ENCODE data around the gene CAVIN2.

CAVIN2 gene

DNA sequence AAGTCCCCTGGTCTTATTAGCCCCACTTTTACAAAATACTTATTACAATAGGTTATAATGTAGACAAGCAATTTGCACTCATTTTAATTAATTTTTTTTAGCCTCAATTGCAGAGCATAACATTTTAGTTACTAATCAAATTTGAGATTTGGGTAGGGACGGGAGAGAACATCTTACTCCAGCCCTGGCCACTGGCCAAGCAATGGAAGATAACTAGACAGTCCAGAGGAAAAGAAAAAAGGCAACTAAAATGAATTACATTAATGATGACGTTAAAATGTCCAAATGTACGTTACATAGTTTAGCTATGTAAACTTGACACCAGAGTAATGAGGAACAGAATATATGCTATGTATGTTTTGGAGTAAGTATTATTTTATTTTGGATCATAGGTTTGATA is 11.0 kb upstream of the CAVIN2 start:
- no peak overlapping the region for H3K4me3 ChIP-seq (ENCODE audit: low read length)
- TF ChIP-seq, protein P1, sequence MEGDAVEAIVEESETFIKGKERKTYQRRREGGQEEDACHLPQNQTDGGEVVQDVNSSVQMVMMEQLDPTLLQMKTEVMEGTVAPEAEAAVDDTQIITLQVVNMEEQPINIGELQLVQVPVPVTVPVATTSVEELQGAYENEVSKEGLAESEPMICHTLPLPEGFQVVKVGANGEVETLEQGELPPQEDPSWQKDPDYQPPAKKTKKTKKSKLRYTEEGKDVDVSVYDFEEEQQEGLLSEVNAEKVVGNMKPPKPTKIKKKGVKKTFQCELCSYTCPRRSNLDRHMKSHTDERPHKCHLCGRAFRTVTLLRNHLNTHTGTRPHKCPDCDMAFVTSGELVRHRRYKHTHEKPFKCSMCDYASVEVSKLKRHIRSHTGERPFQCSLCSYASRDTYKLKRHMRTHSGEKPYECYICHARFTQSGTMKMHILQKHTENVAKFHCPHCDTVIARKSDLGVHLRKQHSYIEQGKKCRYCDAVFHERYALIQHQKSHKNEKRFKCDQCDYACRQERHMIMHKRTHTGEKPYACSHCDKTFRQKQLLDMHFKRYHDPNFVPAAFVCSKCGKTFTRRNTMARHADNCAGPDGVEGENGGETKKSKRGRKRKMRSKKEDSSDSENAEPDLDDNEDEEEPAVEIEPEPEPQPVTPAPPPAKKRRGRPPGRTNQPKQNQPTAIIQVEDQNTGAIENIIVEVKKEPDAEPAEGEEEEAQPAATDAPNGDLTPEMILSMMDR (conservative IDR thresholded peaks at IDR 0.05; ENCODE audit: low read depth, low read length), result no peak
- no peak for DNase-seq (ENCODE audit: low read depth)

DNA sequence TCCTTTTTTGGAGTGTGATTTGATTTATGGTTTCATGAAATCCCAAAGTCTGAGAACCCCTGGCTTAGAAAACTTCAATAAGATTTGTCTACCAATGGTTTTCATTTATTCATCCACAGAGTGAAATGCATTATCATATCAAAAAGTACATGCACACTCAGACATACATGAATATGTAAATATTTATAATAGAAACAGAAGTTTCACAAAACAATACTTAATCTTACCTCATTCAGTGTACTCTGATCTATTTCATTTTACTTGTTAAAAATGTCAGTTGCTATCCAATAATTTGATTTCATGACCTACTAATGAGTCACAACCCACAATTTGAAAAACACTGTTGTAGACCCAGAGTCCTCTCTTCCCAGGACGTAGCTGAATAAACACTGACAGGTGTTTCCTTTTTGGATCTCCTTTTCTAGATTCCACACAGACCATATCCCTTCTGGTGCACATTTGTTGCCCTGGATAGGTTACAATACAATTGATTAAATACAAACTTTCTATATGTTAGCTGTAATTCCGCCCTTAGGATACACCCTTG is 10.4 kb upstream of the CAVIN2 start:
- no peak overlapping the region for H3K4me3 ChIP-seq (ENCODE audit: low read length)
- no peak for DNase-seq (ENCODE audit: low read depth)
- TF ChIP-seq, protein P1 (conservative IDR thresholded peaks at IDR 0.05; ENCODE audit: low read depth, low read length), result no peak

GRCh38 chr2:191856111-191856876 is 9.4 kb upstream of the CAVIN2 start:
- no peak overlapping the region for H3K4me3 ChIP-seq (ENCODE audit: low read length)
- DNase-seq (ENCODE audit: low read depth), result no peak
- TF ChIP-seq, protein P1 (conservative IDR thresholded peaks at IDR 0.05; ENCODE audit: low read depth, low read length), result no peak

- TF ChIP-seq, protein P1 (conservative IDR thresholded peaks at IDR 0.05; ENCODE audit: low read depth, low read length), result no peak
- no peak overlapping the region for H3K4me3 ChIP-seq (ENCODE audit: low read length)
- DNase-seq (ENCODE audit: low read depth), result no peak
Measured at GRCh38 chr2:191855382-191855781, 8.5 kb upstream of the CAVIN2 start.

GRCh38 chr2:191854382-191855372 is 7.8 kb upstream of the CAVIN2 start:
- H3K4me3 ChIP-seq (ENCODE audit: low read length), result no peak overlapping the region
- TF ChIP-seq, protein P1 (conservative IDR thresholded peaks at IDR 0.05; ENCODE audit: low read depth, low read length), result no peak
- no peak for DNase-seq (ENCODE audit: low read depth)

- DNase-seq (ENCODE audit: low read depth), result no peak
- H3K4me3 ChIP-seq (ENCODE audit: low read length), result no peak overlapping the region
- TF ChIP-seq, protein P1 (conservative IDR thresholded peaks at IDR 0.05; ENCODE audit: low read depth, low read length), result no peak
Measured at GRCh38 chr2:191853843-191854242, 7.0 kb upstream of the CAVIN2 start.

Measured in retinal pigment epithelial cell (primary cell).